ENCODE results near the gene HOXC4.

HOXC4 gene

GRCh38 chr12:54029529-54030441, 23.9 kb upstream of the HOXC4 start:
- peak; percentile 35 for DNase-seq

GRCh38 chr12:54030442-54030801, 23.2 kb upstream of the HOXC4 start:
- no peak for DNase-seq

GRCh38 chr12:54030889-54031471, 22.7 kb upstream of the HOXC4 start:
- DNase-seq, result peak; percentile 75

GRCh38 chr12:54031480-54031879, 22.2 kb upstream of the HOXC4 start:
- no peak for DNase-seq

GRCh38 chr12:54032086-54032619, 21.5 kb upstream of the HOXC4 start:
- DNase-seq, result peak; percentile 27

- DNase-seq, result peak; percentile 90
Observed at GRCh38 chr12:54032627-54033100, 21.0 kb upstream of the HOXC4 start, which contains the start of gene HOXC5. HOXC5 (plus strand) TSS chr12:54033050; CDS start chr12:54033123, 73 bp downstream.

- DNase-seq, result peak; percentile 72
Observed at GRCh38 chr12:54033106-54033979, 20.3 kb upstream of the HOXC4 start.

- DNase-seq, result peak; percentile 75
Observed at GRCh38 chr12:54033980-54034784, 19.5 kb upstream of the HOXC4 start.

GRCh38 chr12:54034785-54035310, 18.8 kb upstream of the HOXC4 start:
- no peak for DNase-seq

- DNase-seq, result no peak
Observed at GRCh38 chr12:54035568-54036264, 17.9 kb upstream of the HOXC4 start.

GRCh38 chr12:54036620-54037359, 16.8 kb upstream of the HOXC4 start:
- DNase-seq, result peak; percentile 39

GRCh38 chr12:54037360-54038283, 16.0 kb upstream of the HOXC4 start:
- DNase-seq, result peak; percentile 67

GRCh38 chr12:54038284-54038870, 15.3 kb upstream of the HOXC4 start:
- peak; percentile 55 for DNase-seq

- peak; percentile 84 for DNase-seq
Observed at GRCh38 chr12:54038871-54039414, 14.7 kb upstream of the HOXC4 start.

GRCh38 chr12:54039417-54040147, 14.1 kb upstream of the HOXC4 start:
- peak; percentile 91 for DNase-seq

- peak; percentile 59 for DNase-seq
Observed at GRCh38 chr12:54040148-54040494, 13.5 kb upstream of the HOXC4 start.

GRCh38 chr12:54040648-54041047, 13.0 kb upstream of the HOXC4 start:
- no peak for DNase-seq

Data from right hindlimb (tissue), 1 donor.